HG02885 (cell line): Measurements from ENCODE around the gene WDR73.
A peak's percentile ranks its signal among the peaks of the same experiment; 100 is the strongest.

Experiments used
- ATAC-seq: cut with Tn5 transposase; IDR thresholded peaks from one replicate; pipeline ENCODE4 v1.9.1; 2021; ENCODE audit warnings: mild to moderate bottlenecking; ENCODE audit not compliant: unreplicated experiment, poor library complexity

WDR73 gene

DNA sequence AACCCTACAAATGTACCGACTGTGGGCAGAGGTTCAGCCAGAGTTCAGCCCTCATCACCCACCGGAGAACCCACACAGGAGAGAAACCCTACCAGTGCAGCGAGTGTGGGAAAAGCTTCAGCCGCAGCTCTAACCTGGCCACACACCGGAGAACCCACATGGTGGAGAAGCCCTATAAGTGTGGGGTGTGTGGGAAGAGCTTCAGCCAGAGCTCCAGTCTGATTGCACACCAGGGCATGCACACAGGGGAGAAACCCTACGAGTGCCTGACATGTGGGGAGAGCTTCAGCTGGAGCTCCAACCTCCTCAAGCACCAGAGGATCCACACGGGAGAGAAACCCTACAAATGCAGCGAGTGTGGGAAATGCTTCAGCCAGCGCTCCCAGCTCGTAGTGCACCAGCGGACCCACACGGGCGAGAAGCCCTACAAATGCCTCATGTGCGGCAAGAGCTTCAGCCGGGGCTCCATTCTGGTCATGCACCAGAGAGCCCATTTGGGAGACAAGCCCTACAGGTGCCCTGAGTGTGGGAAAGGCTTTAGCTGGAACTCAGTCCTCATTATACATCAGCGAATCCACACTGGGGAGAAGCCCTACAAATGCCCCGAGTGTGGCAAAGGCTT lies 32.6 kb downstream of the WDR73 start:
- ATAC-seq: no peak

DNA sequence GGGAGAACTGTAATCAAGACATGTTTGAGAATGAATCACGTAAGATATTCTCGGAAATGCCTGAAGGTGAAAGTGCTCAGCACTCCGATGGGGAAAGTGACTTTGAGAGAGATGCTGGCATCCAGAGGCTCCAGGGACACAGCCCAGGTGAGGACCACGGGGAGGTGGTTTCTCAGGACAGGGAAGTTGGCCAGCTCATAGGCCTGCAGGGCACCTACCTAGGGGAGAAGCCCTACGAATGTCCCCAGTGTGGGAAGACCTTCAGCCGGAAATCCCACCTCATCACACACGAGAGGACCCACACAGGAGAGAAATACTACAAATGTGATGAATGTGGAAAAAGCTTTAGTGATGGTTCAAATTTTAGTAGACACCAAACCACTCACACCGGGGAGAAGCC lies 33.5 kb downstream of the WDR73 start:
- ATAC-seq: no peak

DNA sequence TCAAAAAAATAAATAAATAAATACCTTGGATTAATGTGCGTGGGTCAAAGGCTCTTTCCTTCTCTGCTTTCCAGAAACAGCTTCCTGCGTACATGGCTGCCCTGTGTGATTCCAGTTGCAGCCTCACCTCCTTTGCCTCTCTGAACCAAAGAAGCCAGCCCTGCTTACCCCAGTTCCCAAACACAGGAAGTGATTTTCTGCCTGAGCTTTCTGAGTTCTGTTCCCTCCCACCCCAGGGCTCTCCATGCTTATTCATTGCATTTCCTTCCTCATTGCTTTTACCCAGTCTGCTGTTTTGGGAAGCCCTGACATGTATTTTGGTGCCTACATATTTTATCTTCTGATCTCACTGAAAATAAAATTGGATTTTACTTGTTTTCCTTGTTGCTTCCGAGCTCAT lies 37.8 kb downstream of the WDR73 start:
- no peak for ATAC-seq

DNA sequence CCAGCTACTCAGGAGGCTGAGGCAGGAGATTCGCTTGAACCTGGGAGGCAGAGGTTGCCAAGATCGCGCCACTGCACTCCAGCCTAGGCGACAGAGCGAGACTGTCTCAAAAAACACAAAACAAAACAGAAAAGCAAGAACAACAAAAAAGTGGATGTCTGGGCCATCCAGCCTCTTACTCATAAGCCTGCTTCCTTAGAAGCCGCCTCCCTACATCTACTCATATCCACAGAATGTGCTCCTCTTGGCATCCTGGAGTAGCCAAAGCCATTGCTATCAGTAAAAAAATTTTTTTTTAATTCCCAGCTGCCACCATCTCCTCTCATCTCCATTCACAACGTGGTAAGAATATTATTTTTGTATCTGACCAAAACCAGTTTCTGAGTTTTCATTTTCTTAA lies 42.5 kb downstream of the WDR73 start:
- ATAC-seq: no peak

DNA sequence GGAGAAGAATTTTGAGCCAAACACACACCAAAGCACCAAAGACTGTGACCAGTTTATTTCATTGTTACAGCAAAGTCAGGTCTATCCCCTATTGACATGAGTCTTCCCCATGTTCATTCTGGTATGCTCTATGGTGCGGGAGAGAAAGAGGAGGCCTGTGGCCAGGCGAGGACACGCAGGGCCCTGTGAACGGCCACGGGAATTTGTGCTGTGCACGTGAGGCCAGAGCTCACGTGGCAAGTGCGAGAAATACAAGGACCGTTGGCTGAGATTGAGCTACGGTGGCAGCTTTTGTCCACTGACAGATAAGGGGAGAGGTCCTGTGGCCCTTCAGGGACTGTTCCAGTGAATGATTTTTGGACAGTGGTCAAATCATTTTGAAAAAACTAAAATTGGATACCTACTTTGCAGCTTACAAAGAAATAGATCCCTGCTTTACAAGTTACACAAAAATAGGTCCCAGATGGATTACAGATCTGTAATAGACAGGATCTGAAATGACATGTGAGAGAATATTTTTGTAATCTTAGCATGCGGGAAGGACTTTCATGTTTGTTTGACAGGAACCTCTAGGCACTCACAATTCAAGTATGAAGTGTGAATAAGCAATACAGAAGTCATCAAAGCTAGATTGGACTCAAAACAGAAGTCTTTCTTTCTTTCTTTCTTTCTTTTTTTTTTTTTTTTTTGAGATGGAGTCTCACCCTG lies 44.1 kb downstream of the WDR73 start:
- no peak for ATAC-seq

DNA sequence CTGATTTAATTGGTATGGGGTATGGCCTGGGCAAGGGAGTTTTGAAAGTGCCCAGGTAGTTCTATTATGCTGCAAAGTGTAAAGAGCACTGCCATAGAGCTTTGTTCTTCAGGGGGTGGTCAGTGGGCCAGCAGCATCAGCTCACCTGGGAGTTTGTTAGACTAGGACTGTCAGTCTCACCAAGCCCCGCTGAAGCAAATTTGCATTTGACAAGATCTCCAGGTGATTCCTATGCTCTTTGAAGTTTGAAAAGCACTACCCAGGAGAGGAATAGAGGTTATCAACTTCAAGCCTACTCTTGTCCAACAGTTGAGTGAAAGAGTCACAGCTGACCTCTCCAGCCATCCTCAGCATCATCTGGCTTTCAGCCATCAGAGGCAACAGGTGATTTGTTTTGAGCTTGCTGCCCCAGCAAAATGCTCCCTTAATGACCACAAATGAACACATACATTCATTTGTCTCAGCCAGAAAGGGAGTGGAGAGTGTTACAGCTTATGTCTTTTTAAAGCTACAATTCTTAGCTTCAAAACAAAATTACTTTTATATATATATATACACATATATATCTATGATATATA lies 45.3 kb downstream of the WDR73 start:
- no peak for ATAC-seq

DNA sequence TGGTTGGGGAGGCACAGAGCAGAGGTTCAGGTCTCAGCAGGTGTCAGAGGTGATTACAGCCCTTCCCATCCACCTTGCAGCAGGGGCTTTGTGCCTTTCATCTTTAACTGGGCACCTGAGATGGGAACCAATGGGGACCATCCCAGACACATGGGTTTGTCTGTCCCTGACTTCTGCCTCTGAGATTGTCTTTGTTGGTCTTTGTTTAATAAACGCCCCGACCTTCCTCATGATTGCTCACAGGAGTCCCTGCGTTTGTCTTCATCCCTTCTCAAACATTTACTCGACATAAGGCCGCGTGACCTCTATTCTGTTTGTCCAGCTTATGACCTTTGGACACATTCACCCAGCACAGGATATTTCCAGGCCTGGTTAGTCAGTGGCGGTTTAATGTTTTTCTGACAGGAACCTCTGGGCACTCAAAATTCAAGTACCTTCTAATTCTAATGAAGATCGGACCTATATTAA lies 47.4 kb downstream of the WDR73 start:
- ATAC-seq: no peak

DNA sequence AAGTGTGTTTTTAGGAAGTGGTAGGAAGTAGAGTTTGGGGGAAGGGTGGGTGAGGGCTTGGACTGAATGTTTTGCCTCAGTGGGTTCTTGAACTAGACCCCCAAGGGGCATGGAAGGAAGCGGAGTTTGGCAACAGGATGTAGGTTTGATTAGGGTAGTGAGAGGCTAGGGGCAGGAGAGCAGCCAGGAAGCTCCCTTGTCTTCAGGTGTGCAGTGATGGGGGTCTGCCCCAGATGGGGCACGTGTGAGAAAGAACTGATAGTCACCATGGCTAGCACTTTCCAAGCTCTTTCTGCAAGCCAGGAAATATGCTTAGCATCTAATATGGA lies 48.6 kb downstream of the WDR73 start:
- no peak for ATAC-seq

DNA sequence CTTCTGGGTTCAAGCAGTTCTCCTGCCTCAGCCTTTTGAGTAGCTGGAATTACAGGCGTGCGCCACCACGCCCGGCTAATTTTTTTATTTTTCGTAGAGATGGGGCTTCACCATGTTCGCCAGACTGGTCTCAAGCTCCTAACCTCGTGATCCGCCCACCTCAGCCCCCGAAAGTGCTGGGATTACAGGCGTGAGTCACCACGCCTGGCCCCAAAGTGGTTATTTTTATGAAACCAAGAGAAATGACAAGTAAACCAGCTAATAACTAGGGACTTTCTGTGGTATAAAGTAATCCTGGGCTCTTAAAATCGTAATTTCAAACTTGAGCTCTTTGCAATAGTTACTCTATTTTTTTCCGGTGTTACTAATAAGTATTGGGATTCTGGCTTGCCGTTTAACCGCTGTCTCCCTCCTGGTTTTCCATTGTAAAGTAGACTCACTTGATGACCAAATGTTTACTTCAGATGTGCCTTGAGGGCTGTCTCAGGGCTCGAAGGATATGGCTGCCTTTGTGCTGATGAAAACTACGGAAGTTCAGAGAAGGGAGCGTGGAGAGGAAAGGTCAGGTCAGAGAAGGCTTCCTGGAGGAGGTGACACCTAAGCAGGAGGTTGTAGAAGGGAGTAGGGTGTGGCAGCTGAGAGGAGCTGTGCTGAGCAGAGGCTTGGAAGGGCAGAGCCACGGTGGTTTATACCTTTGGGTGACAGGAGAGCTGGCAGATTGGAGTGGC lies 49.1 kb downstream of the WDR73 start:
- no peak for ATAC-seq

DNA sequence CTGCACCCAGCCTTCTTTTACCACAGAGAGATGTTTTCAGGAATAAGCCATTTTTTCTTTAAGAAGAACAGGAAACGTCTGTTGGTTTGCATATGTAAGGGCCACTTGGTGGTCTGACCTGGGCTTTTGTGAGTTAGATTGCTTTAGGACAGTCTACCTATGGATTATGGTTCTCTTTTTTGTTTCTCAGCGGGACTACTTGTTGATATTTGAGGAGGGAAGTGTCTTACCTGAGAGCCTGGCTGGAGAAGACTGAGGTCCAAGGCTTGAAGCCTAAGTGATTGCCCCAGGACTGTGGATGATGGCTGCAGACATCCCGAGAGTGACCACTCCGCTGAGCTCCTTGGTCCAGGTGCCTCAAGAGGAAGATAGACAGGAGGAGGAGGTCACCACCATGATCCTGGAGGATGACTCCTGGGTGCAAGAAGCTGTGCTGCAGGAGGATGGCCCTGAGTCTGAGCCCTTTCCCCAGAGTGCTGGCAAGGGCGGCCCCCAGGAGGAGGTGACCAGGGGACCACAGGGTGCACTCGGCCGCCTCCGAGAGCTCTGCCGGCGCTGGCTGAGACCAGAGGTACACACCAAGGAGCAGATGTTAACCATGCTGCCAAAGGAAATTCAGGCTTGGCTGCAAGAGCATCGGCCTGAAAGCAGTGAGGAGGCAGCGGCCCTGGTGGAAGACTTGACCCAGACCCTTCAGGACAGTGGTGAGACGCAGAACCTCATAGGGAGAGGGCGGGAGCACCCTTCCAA lies 50.3 kb downstream of the WDR73 start:
- ATAC-seq: no peak

DNA sequence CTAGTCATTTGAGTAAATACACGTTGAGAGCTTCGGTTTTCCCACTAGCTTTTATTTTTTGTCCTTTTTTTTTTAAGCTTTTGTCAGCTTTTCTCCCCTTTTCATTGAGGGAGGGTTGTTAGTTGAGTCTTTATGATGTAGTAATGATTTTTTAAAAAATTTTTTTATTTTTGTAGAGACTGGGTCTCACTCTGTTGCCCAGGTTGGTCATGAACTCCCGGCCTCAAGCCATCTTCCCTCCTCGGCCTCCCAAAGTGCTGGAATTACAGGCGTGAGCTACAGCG lies 52.6 kb downstream of the WDR73 start:
- no peak for ATAC-seq

DNA sequence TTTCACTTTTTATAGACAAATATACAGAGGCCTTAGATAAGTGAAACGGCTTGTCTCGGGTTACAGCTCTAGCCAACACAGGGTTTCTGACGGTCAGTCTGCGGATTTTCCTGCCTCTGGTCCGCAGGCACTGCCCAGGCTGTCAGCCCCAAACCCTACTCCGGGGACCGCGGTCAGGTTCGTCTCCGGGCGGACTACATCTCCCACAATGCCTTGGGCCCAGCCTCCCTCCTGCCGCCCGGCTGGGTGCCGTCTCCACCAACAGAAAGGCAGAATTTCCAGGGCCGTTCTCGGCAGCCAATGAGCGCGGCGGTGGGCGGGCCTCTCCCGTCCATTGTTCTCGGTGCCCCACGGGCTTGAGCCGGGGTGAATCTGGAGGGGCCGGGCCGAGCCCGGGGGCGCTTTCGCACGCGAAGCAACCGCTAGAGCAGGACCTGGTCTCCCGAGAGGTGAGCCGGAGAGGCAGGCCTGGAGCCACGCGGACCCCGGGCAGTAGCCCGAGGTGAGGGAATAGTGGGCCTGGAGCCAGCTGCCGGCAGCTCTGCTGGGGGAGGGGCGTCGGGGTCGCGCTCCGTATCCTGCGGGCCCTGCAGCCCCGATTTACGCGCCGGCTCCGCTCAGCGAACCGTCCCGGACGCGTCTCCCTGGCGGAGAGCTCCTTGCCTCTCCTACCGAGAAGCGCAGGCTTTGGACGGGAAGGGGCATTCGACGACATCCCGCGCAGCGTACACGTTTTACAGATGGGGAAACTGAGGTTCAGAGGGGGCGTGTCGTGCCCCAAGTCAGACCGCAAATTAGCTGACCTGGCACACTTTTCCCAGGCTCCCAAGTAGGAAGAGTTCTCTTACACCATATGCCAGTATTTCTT lies 53.2 kb downstream of the WDR73 start, which contains the start of gene ZSCAN2:
ZSCAN2 (plus strand) TSS at position 323 of the 868 bp plus-strand sequence. CDS start 2,919 bp downstream, outside the sequence.
- peak; percentile 90 for ATAC-seq

DNA sequence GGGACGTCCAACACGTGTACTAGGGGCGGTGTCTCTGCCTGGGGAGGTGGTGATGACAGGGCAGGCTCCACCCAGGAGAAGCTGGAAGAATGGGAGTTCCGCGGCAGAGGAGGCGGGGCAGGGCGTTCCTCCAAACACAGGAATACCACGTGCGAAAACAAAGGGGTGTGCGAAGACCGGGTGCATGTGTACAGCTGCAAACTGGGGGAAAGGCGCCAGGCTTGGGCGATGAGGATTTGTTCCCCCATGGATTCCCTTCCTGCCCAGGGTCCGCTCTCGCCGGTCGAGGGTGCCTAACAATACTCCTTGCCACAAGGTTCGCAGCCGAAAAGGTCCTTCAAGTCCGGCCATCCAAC lies 53.8 kb downstream of the WDR73 start:
- ATAC-seq: peak; percentile 1

DNA sequence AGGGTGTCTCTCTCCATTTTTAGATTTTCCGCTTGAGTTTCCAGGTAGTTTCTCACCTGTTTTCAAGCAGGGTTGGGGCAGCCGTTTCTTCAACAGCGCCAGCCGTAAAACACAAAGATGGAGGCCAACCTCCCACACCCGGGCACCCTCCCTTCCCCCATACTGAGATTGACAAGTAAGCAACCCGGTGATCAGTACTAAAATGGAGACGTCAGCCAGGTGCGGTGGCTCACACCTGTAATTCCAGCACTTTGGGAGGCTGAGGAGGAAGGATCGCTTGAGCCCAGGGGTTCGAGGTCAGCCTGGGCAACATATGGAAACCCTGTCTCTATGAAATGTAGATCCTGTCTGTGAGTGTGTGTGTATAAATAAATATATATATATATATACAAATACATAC lies 54.2 kb downstream of the WDR73 start:
- no peak for ATAC-seq

DNA sequence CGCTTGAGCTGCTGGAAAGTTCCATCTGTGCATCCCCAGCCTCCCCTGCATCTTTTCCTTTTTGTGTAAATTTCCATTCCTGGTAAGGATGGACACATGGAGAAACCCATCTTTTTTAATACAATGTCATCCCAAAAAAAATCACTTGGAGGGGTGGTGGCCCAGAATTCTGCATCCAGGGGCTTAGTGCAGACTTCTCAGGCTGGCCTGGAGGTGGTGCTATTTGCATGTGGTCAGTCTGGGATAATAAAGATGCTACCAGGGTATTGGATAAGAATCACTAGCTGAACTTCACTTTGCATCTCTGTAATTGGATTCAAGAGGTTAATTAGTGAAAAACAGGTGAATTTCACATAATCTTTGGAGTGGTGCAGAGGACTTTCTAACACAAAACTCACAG lies 55.1 kb downstream of the WDR73 start:
- ATAC-seq: no peak

DNA sequence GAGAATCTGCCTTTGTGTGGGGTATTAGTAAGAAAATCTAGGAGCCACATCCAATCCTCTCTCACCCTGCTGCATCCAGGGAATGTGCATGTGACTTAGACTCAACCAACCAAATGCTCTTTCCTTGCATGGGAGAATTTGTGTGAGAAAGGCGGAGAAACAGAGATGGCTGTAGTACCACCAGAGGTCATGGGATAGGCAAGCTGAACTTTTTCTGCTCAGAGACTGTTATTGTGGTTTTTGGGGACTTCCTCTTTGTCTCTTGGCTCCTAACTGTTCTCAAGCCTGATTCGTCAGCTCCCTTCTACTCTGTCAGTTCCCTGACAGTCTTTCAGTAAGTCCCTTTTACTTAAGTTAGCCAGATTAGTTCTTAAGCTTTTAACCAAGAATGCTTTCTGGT lies 55.8 kb downstream of the WDR73 start:
- peak; percentile 52 for ATAC-seq

DNA sequence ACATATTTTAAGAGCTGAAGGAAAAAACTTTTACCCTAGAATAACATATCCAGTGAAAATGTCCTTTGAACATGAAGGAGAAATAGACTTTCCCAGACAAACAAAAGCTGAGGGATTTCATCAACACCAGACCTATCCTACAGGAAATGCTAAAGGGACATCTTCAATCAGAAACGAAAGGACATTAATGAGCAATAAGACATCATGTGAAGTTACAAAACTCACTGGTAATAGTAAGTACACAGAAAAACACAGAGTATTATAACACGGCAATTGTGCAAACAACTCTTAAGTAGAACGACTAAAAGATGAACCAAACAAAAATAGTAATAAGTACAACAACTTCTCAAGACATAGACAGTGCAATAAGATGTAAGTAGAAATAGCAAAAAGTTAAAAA lies 56.8 kb downstream of the WDR73 start:
- no peak for ATAC-seq

DNA sequence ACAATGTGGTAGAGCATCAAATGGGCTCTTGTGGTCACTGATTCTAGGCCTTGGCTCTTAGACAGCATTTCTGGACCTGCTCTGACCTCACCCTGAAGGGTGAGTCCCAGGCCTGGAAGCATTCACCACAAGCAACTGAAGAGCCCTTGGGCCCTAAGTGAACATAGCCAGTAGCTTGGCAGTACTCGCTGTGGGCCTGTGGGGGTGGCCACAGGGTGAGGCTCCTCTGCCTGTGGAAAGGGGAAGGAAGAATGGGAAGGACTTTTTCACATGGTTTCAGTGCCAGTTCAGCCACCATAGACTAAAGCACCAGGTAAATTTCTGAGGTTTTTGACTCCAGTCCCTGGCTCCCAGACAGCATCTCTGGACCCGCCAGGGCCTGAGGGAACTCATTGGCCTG lies 58.4 kb downstream of the WDR73 start:
- ATAC-seq: no peak

DNA sequence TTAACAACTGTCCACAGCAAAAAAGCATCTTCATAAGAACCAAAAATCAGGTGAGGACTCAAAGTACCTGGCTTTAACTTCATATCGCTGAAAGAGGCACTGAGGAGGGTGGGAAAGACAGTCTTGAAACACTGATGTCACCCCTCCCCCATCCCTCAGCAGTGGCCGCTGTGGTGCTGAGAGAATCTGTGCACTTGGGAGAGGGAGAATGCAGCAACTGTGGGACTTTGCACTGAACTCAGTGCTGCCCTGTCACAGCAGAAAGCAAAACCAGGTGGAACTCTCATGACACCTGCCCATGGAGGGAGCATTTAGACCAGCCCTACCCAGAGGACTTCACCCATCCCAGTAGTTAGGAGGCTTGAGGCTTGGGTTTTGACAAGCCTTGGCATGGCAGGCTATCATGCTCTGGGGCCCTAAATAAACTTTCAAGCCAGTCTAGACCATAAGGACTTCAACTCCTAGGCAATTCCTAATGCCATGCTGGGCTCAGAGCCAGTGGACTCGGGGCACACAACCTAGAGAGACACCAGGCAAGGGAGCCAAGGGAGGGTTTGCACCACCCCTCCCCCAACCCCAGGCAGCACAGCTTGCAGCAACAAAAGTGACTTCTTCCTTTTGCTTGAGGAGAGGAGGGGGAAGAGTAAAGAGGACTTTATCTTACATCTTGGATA lies 59.3 kb downstream of the WDR73 start:
- ATAC-seq: no peak
